ENCODE results near the gene KRT14. TPM values are rescaled to one million over a fixed set of nuclear protein-coding genes. Genes with fewer than 3 reads are reported as not detected.

The KRT14 gene
- total and polyA plus RNA-seq, 8 donors: 0.35 to 2.0 (median 1.2) TPM; not detected in 1

GRCh38 chr17:41542357-41542756, 44.3 kb downstream of the KRT14 start:
- Histone ChIP-seq H3K27me3 (peaks cover 0 to 14% of the 10 kb centered on the region in 2 donors), H3K4me3 (no peak overlapping the region), H3K27ac (no peak overlapping the region), H3K36me3 (no peaks in the 10 kb centered on the region), H3K9me3 (peaks cover 0 to 6% of the 10 kb centered on the region in 2 donors), H3K4me1 (no peaks in the 10 kb centered on the region)
- TF ChIP-seq CTCF (IDR thresholded peaks at IDR 0.05): no peak
- ATAC-seq: no peak
- intact Hi-C loops (cut with DNase I): loop anchor here in 1 of 2 donors (10.0 kb wide), 1 partner anchor 638 kb away; no protein-coding TSS in a partner anchor
- no peak for DNase-seq

- no peaks in the 10 kb centered on the region for H3K36me3 ChIP-seq
- H3K9me3 ChIP-seq: no peaks in the 10 kb centered on the region
- peaks cover 0 to 20% of the 10 kb centered on the region in 2 donors for H3K27me3 ChIP-seq
- H3K27ac ChIP-seq: no peak overlapping the region
- H3K4me3 ChIP-seq: no peak overlapping the region
- DNase-seq (no peak), ATAC-seq (no peak)
- no peak for TF ChIP-seq CTCF (IDR thresholded peaks at IDR 0.05)
- no peaks in the 10 kb centered on the region for H3K4me1 ChIP-seq
- intact Hi-C loops (cut with DNase I): loop anchor here in 1 of 2 donors (10.0 kb wide), 1 partner anchor 636 kb away; no protein-coding TSS in a partner anchor
These were observed 45.6 kb downstream of the KRT14 start for GRCh38 chr17:41540921-41541625.

- Histone ChIP-seq H3K9me3 (no peaks in the 10 kb centered on the region), H3K4me1 (no peaks in the 10 kb centered on the region), H3K36me3 (no peaks in the 10 kb centered on the region), H3K4me3 (no peak overlapping the region), H3K27ac (no peak overlapping the region), H3K27me3 (peaks cover 0 to 29% of the 10 kb centered on the region in 2 donors)
- TF ChIP-seq CTCF (IDR thresholded peaks at IDR 0.05): no peak
- intact Hi-C loops (cut with DNase I): loop anchor here in 1 of 2 donors (10.0 kb wide), 1 partner anchor 635 kb away; no protein-coding TSS in a partner anchor
- no peak for DNase-seq
- ATAC-seq: no peak
These were observed 46.6 kb downstream of the KRT14 start for GRCh38 chr17:41539979-41540701.

- Histone ChIP-seq H3K4me3 (no peak overlapping the region), H3K9me3 (no peaks in the 10 kb centered on the region), H3K27me3 (peaks cover 0 to 34% of the 10 kb centered on the region in 2 donors), H3K27ac (no peak overlapping the region), H3K36me3 (no peaks in the 10 kb centered on the region), H3K4me1 (no peaks in the 10 kb centered on the region)
- no peak for ATAC-seq
- DNase-seq: no peak
- TF ChIP-seq CTCF (IDR thresholded peaks at IDR 0.05): no peak
- intact Hi-C loops (cut with DNase I): no loop called here
These were observed 47.6 kb downstream of the KRT14 start for GRCh38 chr17:41539071-41539492.

- no peak for ATAC-seq
- Histone ChIP-seq H3K4me1 (no peaks in the 10 kb centered on the region), H3K27me3 (peaks cover 0 to 34% of the 10 kb centered on the region in 2 donors), H3K9me3 (no peaks in the 10 kb centered on the region), H3K27ac (no peak overlapping the region), H3K4me3 (no peak overlapping the region), H3K36me3 (no peaks in the 10 kb centered on the region)
- no peak for TF ChIP-seq CTCF (IDR thresholded peaks at IDR 0.05)
- peak in 1 of 4 donors; percentile 23 for DNase-seq
- intact Hi-C loops (cut with DNase I): no loop called here
These were observed 48.1 kb downstream of the KRT14 start for GRCh38 chr17:41538565-41538991.
